GM13976 (cell line): ENCODE data around the gene FAF2.
A peak's percentile ranks its signal among the peaks of the same experiment; 100 is the strongest.

Experiments
- DNase-seq: peaks from one replicate; pipeline ENCODE4 v3.0.0; 2012; ENCODE audit warnings: low spot score
- CTCF ChIP-seq: IDR thresholded peaks from 2 replicates; pipeline ENCODE4 v1.5.1; 2012; ENCODE audit warnings: borderline replicate concordance, mild to moderate bottlenecking; ENCODE audit not compliant: insufficient read depth; ENCODE audit errors: extremely low read depth, missing control alignments, control extremely low read depth
- in situ Hi-C: fragments of 300-500 bp; cut with MboI; formaldehyde crosslinking; loops from one replicate; pipeline ENCODE4 v1.12.0; 2022; ENCODE audit warnings: low sequenced_read_pairs, mixed read lengths, inconsistent platforms; ENCODE audit not compliant: unreplicated experiment

The FAF2 gene

DNA sequence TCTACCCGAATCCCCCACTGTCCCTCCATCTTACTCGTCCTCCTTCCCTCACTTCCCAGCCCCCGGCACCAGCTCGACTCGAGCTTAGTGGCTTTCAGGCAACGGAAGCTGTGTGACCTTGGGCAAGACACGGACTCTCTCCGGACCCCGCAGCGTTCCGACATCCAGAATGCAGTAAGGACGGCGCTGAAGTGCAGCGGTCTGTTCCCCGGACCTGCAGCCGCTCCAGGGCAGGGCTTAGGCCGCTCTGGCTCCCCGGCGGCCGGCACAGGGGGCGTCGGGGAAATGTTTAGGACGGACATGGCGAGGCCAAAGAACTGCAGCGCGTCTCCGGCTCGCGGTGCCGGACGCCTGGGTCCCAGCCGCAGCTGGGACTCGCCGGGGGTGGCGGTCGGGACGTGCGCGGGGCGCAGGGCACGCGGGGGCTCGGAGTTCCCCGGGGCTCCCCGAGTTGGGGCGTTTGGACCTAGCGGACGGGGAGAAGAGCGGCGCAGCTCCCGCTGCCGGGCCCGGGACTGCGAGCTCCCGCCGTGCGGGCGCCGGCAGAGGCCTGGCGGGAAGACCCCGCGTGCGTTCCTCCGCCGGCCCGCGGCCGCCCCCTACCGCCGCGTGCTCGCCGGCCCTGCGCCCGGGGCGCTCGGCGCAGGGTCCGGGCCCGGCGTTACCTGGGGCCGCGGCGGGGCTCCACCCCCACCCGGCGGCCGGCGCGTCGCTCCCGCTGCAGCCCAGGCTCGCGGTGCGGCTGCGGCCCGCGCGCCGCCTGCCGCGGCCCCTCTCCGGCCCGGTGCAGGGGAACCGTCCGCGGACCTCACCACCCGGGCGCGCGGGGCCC is 94.6 kb downstream of the FAF2 start:
- peak; percentile 65 for TF ChIP-seq CTCF
- DNase-seq: peak; percentile 74
- in situ Hi-C loops: no loop called here

GRCh38 chr5:176543428-176544182 is 95.4 kb downstream of the FAF2 start:
- in situ Hi-C loops: no loop called here
- no peak for TF ChIP-seq CTCF
- peak; percentile 80 for DNase-seq

- TF ChIP-seq CTCF: no peak
- in situ Hi-C loops: no loop called here
- DNase-seq: no peak
These were observed 97.2 kb downstream of the FAF2 start for GRCh38 chr5:176545388-176545736.

- DNase-seq: no peak
- in situ Hi-C loops: no loop called here
- no peak for TF ChIP-seq CTCF
These were observed 97.7 kb downstream of the FAF2 start for GRCh38 chr5:176545737-176546509.

DNA sequence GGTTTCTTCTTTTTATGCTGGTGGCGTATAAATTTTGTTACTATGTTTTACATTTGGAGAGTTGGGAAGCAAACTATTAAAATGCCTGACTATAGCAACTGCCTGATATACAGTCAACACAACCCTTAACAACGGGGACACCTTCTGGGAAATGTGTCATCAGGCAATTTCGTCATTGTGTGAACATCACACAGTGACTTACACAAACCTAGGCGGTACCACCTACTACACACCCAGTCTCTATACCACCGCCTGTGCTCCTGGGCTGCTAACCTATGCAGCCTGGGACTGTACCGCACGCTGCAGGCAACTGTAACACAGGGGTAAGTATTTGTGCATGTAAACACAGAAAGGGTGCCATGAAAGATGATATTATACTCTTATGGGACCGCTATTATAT is 99.6 kb downstream of the FAF2 start:
- in situ Hi-C loops: no loop called here
- TF ChIP-seq CTCF: no peak
- no peak for DNase-seq

DNA sequence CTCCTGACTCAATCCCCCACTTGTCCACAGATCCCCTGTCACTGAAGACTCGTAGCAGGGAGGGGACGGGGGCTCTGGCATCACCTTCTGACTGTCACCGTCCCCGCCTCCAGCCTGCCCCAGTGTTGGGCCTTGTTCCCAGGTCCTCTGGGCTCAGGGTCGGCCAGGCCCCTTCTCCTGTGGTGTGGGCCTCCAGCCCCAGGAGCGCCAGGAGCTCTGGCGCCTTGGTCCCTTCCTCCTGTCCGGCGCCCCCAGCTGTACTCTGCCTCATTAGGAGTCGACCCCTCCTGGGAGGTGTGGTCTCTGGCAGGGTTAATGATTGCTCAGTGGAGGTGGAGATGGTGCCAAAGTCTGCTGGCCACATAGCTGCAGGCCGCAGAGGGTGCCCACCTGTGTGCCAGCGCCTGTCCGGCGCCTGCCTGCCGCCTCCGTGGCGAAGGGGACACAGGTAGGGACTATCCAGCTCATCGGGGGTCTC is 100.8 kb downstream of the FAF2 start, which contains the start of gene CDHR2:
CDHR2 (plus strand) TSS at position 376 of the 478 bp plus-strand sequence. CDS start 16,011 bp downstream, outside the sequence.
- no peak for TF ChIP-seq CTCF
- in situ Hi-C loops: no loop called here
- no peak for DNase-seq
